ENCODE data around the gene HECTD4. TPM values are rescaled to one million over a fixed set of nuclear protein-coding genes. Genes with fewer than 3 reads are reported as not detected.
A peak's percentile ranks its signal among the peaks of the same experiment; 100 is the strongest.

HECTD4 gene
- total and polyA plus RNA-seq, 9 of the 15 experiments (the other 6 are each of a cell fraction or from before 2014, with no cell fraction given): 3.5 to 33.3 (median 13.5) TPM

GRCh38 chr12:112413855-112414625 lies 31.8 kb upstream of the HECTD4 start (continued):
- TF ChIP-seq DACH1 (IDR thresholded peaks at IDR 0.05; ENCODE audit: partially characterized antibody) (no peak), TCF3 (CRISPR knock-in tag; IDR thresholded peaks at IDR 0.05) (peak; percentile 56), TAL1 (IDR thresholded peaks at IDR 0.05) (peak; percentile 62), SMARCE1 (IDR thresholded peaks at IDR 0.05) (peak; percentile 65)

DNA sequence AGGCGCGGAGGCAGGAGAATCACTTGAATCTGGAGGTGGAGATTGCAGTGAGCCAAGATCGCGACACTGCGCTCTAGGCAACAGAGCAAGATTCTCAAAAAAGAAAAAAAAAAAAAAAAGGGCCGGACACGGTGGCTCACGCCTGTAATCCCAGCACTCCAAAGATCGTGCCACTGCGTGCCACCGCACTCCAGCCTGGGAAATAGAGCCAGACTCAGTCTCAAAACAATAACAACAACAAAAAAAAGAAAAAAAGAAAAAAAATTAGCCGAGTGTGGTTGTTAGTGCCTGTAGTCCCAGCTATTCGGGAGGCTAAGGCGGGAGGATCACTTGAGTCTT lies 27.6 kb upstream of the HECTD4 start:
- Histone ChIP-seq H3K4me2 (ENCODE audit: insufficient read depth, low read length) (no peak overlapping the region), H3K9ac (ENCODE audit: insufficient read depth in 1 of 2, low read depth in 2 of 2, low read length in 2 of 2) (0 out of 4 replicates have a peak overlapping the region, but pooled peaks of 1 of the 2 experiments have one; percentile 21), H3K4me1 (replicated peaks in 1 of 2; ENCODE audit: control insufficient read depth in 2 of 2, insufficient read depth in 2 of 2, low read length in 2 of 2) (peaks cover 12 to 21% of the 10 kb centered on the region in 2 experiments; a peak in 4 of 5 replicates), H3K36me3 (ENCODE audit: control insufficient read depth, insufficient read depth, low read length) (peaks cover 38% of the 10 kb centered on the region), H3K27ac (ENCODE audit: extremely low read depth, low read depth, low read length) (peak overlapping the region; percentile 96; the same call in 1 of the 3 replicates), H3K9me1 (ENCODE audit: control insufficient read depth, insufficient read depth, low read length) (no peaks in the 10 kb centered on the region), H3K79me2 (ENCODE audit: control insufficient read depth, insufficient read depth, low read length) (peaks cover 36% of the 10 kb centered on the region), H3K9me3 (replicated peaks; ENCODE audit: control insufficient read depth, insufficient read depth, low read depth, low read length) (no peaks in the 10 kb centered on the region), H4K20me1 (replicated peaks; ENCODE audit: control insufficient read depth, insufficient read depth, low read length) (peaks cover 24% of the 10 kb centered on the region), H3K4me3 (peak overlapping the region; percentile 90), H2AFZ (ENCODE audit: low read depth, low read length) (peak overlapping the region; percentile 86), H3K27me3 (ENCODE audit: control insufficient read depth in 2 of 2, insufficient read depth in 2 of 2, low read length in 2 of 2) (no peaks in the 10 kb centered on the region)
- in situ Hi-C loops (cut with MboI) (no loop called here), intact Hi-C loops (cut with micrococcal nuclease) (loop anchor here (2.0 to 10.0 kb wide), 2 partner anchors 397 to 565 kb away; partner anchors contain the start of genes ERP29, MAPKAPK5 and TMEM116)
- ChIA-PET POLR2A (no interaction called here), CTCF (ENCODE audit: low intra/inter-chr PET ratio) (no interaction called here)
- ATAC-seq: no peak
- no peak for TF ChIP-seq POLR2H (tag; IDR thresholded peaks at IDR 0.05; ENCODE audit: low read depth)
- peak; percentile 83 for TF ChIP-seq SMARCA5 (IDR thresholded peaks at IDR 0.05)
- TF ChIP-seq TRIM24 (IDR thresholded peaks at IDR 0.05): 0 out of 4 replicates have a peak, but pooled peaks of 1 of the 2 experiments have one; percentile 46
- TF ChIP-seq ZNF146 (CRISPR knock-in tag; IDR thresholded peaks at IDR 0.05; ENCODE audit: unreplicated experiment): no peak
- 0 out of 2 replicates have a peak, but pooled peaks have one; percentile 3 for TF ChIP-seq CC2D1A (IDR thresholded peaks at IDR 0.05)
- TF ChIP-seq ZBTB2 (IDR thresholded peaks at IDR 0.05): 0 out of 2 replicates have a peak, but pooled peaks have one; percentile 27
- TF ChIP-seq SAFB (IDR thresholded peaks at IDR 0.05; ENCODE audit: borderline replicate concordance, low read depth, low read length): no peak
- no peak for TF ChIP-seq NFIX (CRISPR knock-in tag; IDR thresholded peaks at IDR 0.05; ENCODE audit: low read depth)
- TF ChIP-seq ZC3H4 (CRISPR knock-in tag; IDR thresholded peaks at IDR 0.05; ENCODE audit: borderline replicate concordance): no peak
- TF ChIP-seq ADNP (tag; IDR thresholded peaks at IDR 0.05): peak; percentile 81
- DNase-seq (ENCODE audit: extremely low read depth in 1 of 4, low spot score in 3 of 4): no peak
- no peak for FAIRE-seq
- no TSS peak for BruUV-seq (replicated peaks)
- 85% methylated on average over 9 of the region's 14 CpGs for WGBS (ENCODE audit: insufficient coverage, low coverage, missing lambda C conversion rate)

Measured in K562 (cell line).